ENCODE data around the gene CFHR2. TPM values are rescaled to one million over a fixed set of nuclear protein-coding genes. Genes with fewer than 3 reads are reported as not detected.

The CFHR2 gene
- total and polyA plus RNA-seq, 2 experiments from 2014 or later = not detected

- H3K79me2 ChIP-seq (ENCODE audit: insufficient read depth) = no peaks in the 10 kb centered on the region
- no peak overlapping the region for H3K9ac ChIP-seq
- H4K20me1 ChIP-seq (ENCODE audit: insufficient read depth) = no peaks in the 10 kb centered on the region
- no peaks in the 10 kb centered on the region for H3K27me3 ChIP-seq (replicated peaks; ENCODE audit: insufficient read depth)
- H3K9me2 ChIP-seq (ENCODE audit: insufficient read depth) = no peaks in the 10 kb centered on the region
- WGBS, 2 experiments (ENCODE audit: low coverage in 1 of 2, low lambda C conversion rate in 2 of 2, missing lambda C conversion rate in 2 of 2) = 19 to 33% methylated on average over 2 of the region's 2 CpGs
- no peak for DNase-seq
- no peaks in the 10 kb centered on the region for H3K36me3 ChIP-seq (ENCODE audit: low read depth)
- no peak for TF ChIP-seq EZH2phosphoT487 (IDR thresholded peaks at IDR 0.05; ENCODE audit: insufficient read depth, low read depth)
- TF ChIP-seq EZH2 (IDR thresholded peaks at IDR 0.05; ENCODE audit: insufficient read depth, poor library complexity, severe bottlenecking) = no peak
- H3K27ac ChIP-seq = no peak overlapping the region
- no peaks in the 10 kb centered on the region for H3K9me3 ChIP-seq (ENCODE audit: low read depth)
- in situ Hi-C loops (cut with MboI) = no loop called here
- H3F3A ChIP-seq (ENCODE audit: insufficient read depth) = no peaks in the 10 kb centered on the region
- H3K4me3 ChIP-seq = no peak overlapping the region
- H3K4me1 ChIP-seq (ENCODE audit: insufficient read depth) = peaks cover 12% of the 10 kb centered on the region
- no peak overlapping the region for H3K4me2 ChIP-seq (ENCODE audit: unreplicated experiment)
- no peak overlapping the region for H2AFZ ChIP-seq
Measured at GRCh38 chr1:196993916-196994315, 50.4 kb downstream of the CFHR2 start.

GRCh38 chr1:196997423-196997822 is 53.9 kb downstream of the CFHR2 start:
- Histone ChIP-seq H3K4me2 (ENCODE audit: unreplicated experiment) (peak overlapping the region; percentile 54), H3K4me3 (0 out of 2 replicates have a peak overlapping the region, but pooled peaks have one; percentile 9), H3F3A (ENCODE audit: insufficient read depth) (no peaks in the 10 kb centered on the region), H3K27me3 (replicated peaks; ENCODE audit: insufficient read depth) (no peaks in the 10 kb centered on the region), H3K4me1 (ENCODE audit: insufficient read depth) (peaks cover 12% of the 10 kb centered on the region), H4K20me1 (ENCODE audit: insufficient read depth) (no peaks in the 10 kb centered on the region), H3K36me3 (ENCODE audit: low read depth) (no peaks in the 10 kb centered on the region), H3K9ac (no peak overlapping the region), H2AFZ (no peak overlapping the region; the same call in 1 of the 2 replicates), H3K9me3 (ENCODE audit: low read depth) (no peaks in the 10 kb centered on the region), H3K27ac (no peak overlapping the region), H3K9me2 (ENCODE audit: insufficient read depth) (no peaks in the 10 kb centered on the region), H3K79me2 (ENCODE audit: insufficient read depth) (no peaks in the 10 kb centered on the region)
- peak; percentile 91 for DNase-seq
- in situ Hi-C loops (cut with MboI) = no loop called here
- no peak for TF ChIP-seq EZH2phosphoT487 (IDR thresholded peaks at IDR 0.05; ENCODE audit: insufficient read depth, low read depth)
- no peak for TF ChIP-seq EZH2 (IDR thresholded peaks at IDR 0.05; ENCODE audit: insufficient read depth, poor library complexity, severe bottlenecking)
- 3 to 13% methylated on average over 1 of the region's 1 CpG for WGBS, 2 experiments (ENCODE audit: low coverage in 1 of 2, low lambda C conversion rate in 2 of 2, missing lambda C conversion rate in 2 of 2)

GRCh38 chr1:197001828-197002227 is 58.3 kb downstream of the CFHR2 start:
- no peaks in the 10 kb centered on the region for H3K36me3 ChIP-seq (ENCODE audit: low read depth)
- in situ Hi-C loops (cut with MboI) = no loop called here
- H3K27ac ChIP-seq = no peak overlapping the region
- TF ChIP-seq EZH2phosphoT487 (IDR thresholded peaks at IDR 0.05; ENCODE audit: insufficient read depth, low read depth) = no peak
- no peak for TF ChIP-seq EZH2 (IDR thresholded peaks at IDR 0.05; ENCODE audit: insufficient read depth, poor library complexity, severe bottlenecking)
- H3K4me1 ChIP-seq (ENCODE audit: insufficient read depth) = peaks cover 11% of the 10 kb centered on the region
- 25 to 29% methylated on average over 2 of the region's 2 CpGs for WGBS, 2 experiments (ENCODE audit: low coverage in 1 of 2, low lambda C conversion rate in 2 of 2, missing lambda C conversion rate in 2 of 2)
- H2AFZ ChIP-seq = no peak overlapping the region
- H3K79me2 ChIP-seq (ENCODE audit: insufficient read depth) = no peaks in the 10 kb centered on the region
- H3K9ac ChIP-seq = no peak overlapping the region
- no peaks in the 10 kb centered on the region for H3F3A ChIP-seq (ENCODE audit: insufficient read depth)
- H3K4me2 ChIP-seq (ENCODE audit: unreplicated experiment) = no peak overlapping the region
- no peaks in the 10 kb centered on the region for H4K20me1 ChIP-seq (ENCODE audit: insufficient read depth)
- DNase-seq = no peak
- H3K9me3 ChIP-seq (ENCODE audit: low read depth) = no peaks in the 10 kb centered on the region
- H3K9me2 ChIP-seq (ENCODE audit: insufficient read depth) = no peaks in the 10 kb centered on the region
- H3K27me3 ChIP-seq (replicated peaks; ENCODE audit: insufficient read depth) = no peaks in the 10 kb centered on the region
- H3K4me3 ChIP-seq = no peak overlapping the region

GRCh38 chr1:197003132-197003531 is 59.6 kb downstream of the CFHR2 start:
- DNase-seq = no peak
- Histone ChIP-seq H2AFZ (no peak overlapping the region), H3K4me2 (ENCODE audit: unreplicated experiment) (no peak overlapping the region), H3K4me3 (no peak overlapping the region), H3K9me3 (ENCODE audit: low read depth) (no peaks in the 10 kb centered on the region), H3K79me2 (ENCODE audit: insufficient read depth) (no peaks in the 10 kb centered on the region), H3K4me1 (ENCODE audit: insufficient read depth) (no peaks in the 10 kb centered on the region), H4K20me1 (ENCODE audit: insufficient read depth) (no peaks in the 10 kb centered on the region), H3K9me2 (ENCODE audit: insufficient read depth) (no peaks in the 10 kb centered on the region), H3K27ac (no peak overlapping the region), H3K36me3 (ENCODE audit: low read depth) (no peaks in the 10 kb centered on the region), H3K9ac (no peak overlapping the region), H3F3A (ENCODE audit: insufficient read depth) (no peaks in the 10 kb centered on the region), H3K27me3 (replicated peaks; ENCODE audit: insufficient read depth) (no peaks in the 10 kb centered on the region)
- TF ChIP-seq EZH2 (IDR thresholded peaks at IDR 0.05; ENCODE audit: insufficient read depth, poor library complexity, severe bottlenecking) (no peak), EZH2phosphoT487 (IDR thresholded peaks at IDR 0.05; ENCODE audit: insufficient read depth, low read depth) (no peak)
- 27 to 41% methylated on average over 2 of the region's 2 CpGs for WGBS, 2 experiments (ENCODE audit: low coverage in 1 of 2, low lambda C conversion rate in 2 of 2, missing lambda C conversion rate in 2 of 2)
- in situ Hi-C loops (cut with MboI) = no loop called here

GRCh38 chr1:197008861-197009260 is 65.3 kb downstream of the CFHR2 start:
- in situ Hi-C loops (cut with MboI) = no loop called here
- no peak for DNase-seq
- no peak overlapping the region for H3K4me3 ChIP-seq
- no peaks in the 10 kb centered on the region for H3K36me3 ChIP-seq (ENCODE audit: low read depth)
- 63 to 66% methylated on average over 6 of the region's 6 CpGs for WGBS, 2 experiments (ENCODE audit: low coverage in 1 of 2, low lambda C conversion rate in 2 of 2, missing lambda C conversion rate in 2 of 2)
- H4K20me1 ChIP-seq (ENCODE audit: insufficient read depth) = no peaks in the 10 kb centered on the region
- TF ChIP-seq EZH2phosphoT487 (IDR thresholded peaks at IDR 0.05; ENCODE audit: insufficient read depth, low read depth) (no peak), EZH2 (IDR thresholded peaks at IDR 0.05; ENCODE audit: insufficient read depth, poor library complexity, severe bottlenecking) (no peak)
- no peaks in the 10 kb centered on the region for H3K79me2 ChIP-seq (ENCODE audit: insufficient read depth)
- H2AFZ ChIP-seq = no peak overlapping the region
- no peak overlapping the region for H3K9ac ChIP-seq
- no peak overlapping the region for H3K27ac ChIP-seq
- H3K27me3 ChIP-seq (replicated peaks; ENCODE audit: insufficient read depth) = no peaks in the 10 kb centered on the region
- H3K9me3 ChIP-seq (ENCODE audit: low read depth) = no peaks in the 10 kb centered on the region
- no peaks in the 10 kb centered on the region for H3K9me2 ChIP-seq (ENCODE audit: insufficient read depth)
- no peak overlapping the region for H3K4me2 ChIP-seq (ENCODE audit: unreplicated experiment)
- H3K4me1 ChIP-seq (ENCODE audit: insufficient read depth) = no peaks in the 10 kb centered on the region
- no peaks in the 10 kb centered on the region for H3F3A ChIP-seq (ENCODE audit: insufficient read depth)

Small RNA genes within 50 kb of the gene (small RNA-seq; reads per million reads assigned to genes)
- not detected for gene AL139418.1 (ENCODE audit: low read depth, low replicate concordance)

Other genes with a start within 250 kb of the CFHR2 start
- not detected in 2 replicates for gene CFHR3, start 168.9 kb upstream of the CFHR2 start, total RNA-seq (2014; rRNA removed; shearing (Covaris generic))
- not detected in 2 replicates for gene CFHR3, start 168.9 kb upstream of the CFHR2 start, polyA plus RNA-seq (2016; fragmentation: Nextera tagmentation; extraction: Ambion mirVana)
- not detected in 2 replicates for gene CFHR1, start 124.0 kb upstream of the CFHR2 start, total RNA-seq (2014; rRNA removed; shearing (Covaris generic))
- gene CFHR1, start 124.0 kb upstream of the CFHR2 start, polyA plus RNA-seq (2016; fragmentation: Nextera tagmentation; extraction: Ambion mirVana) = 0.47 and 0.74 TPM in 2 replicates
- not detected in 2 replicates for gene CFHR4, start 55.7 kb upstream of the CFHR2 start, total RNA-seq (2014; rRNA removed; shearing (Covaris generic))
- not detected in 2 replicates for gene CFHR4, start 55.7 kb upstream of the CFHR2 start, polyA plus RNA-seq (2016; fragmentation: Nextera tagmentation; extraction: Ambion mirVana)
- gene CFHR5, start 33.8 kb downstream of the CFHR2 start, total RNA-seq (2014; rRNA removed; shearing (Covaris generic)) = not detected in 2 replicates
- not detected in 2 replicates for gene CFHR5, start 33.8 kb downstream of the CFHR2 start, polyA plus RNA-seq (2016; fragmentation: Nextera tagmentation; extraction: Ambion mirVana)
- gene F13B, start 123.5 kb downstream of the CFHR2 start, total RNA-seq (2014; rRNA removed; shearing (Covaris generic)) = not detected in 2 replicates
- gene F13B, start 123.5 kb downstream of the CFHR2 start, polyA plus RNA-seq (2016; fragmentation: Nextera tagmentation; extraction: Ambion mirVana) = not detected in 2 replicates
- gene ASPM, start 202.9 kb downstream of the CFHR2 start, total RNA-seq (2014; rRNA removed; shearing (Covaris generic)) = 17.2 and 21.4 TPM in 2 replicates
- 6.1 and 7.3 TPM in 2 replicates for gene ASPM, start 202.9 kb downstream of the CFHR2 start, polyA plus RNA-seq (2016; fragmentation: Nextera tagmentation; extraction: Ambion mirVana)